ENCODE measurements around the gene FBXO48.

DNA sequence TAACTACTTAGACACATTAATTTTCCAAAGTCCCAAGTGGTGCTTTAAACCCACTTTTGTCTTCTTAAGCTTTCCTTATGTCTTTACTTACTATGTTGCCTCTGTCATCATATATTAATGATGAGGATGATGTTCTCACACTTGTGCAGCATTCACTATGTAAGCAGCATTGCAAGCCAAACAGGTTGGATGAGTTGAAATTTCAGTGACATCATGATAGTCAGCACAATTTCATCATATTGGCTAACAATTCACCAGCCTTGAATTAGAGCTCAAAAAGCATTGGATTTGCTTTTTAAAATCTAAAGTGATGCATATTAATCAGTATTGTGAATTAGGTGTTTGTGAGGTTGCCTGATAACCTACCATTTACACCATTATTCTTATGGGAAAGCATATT, 8.0 kb upstream of the FBXO48 start:
- TF ChIP-seq, protein P1, sequence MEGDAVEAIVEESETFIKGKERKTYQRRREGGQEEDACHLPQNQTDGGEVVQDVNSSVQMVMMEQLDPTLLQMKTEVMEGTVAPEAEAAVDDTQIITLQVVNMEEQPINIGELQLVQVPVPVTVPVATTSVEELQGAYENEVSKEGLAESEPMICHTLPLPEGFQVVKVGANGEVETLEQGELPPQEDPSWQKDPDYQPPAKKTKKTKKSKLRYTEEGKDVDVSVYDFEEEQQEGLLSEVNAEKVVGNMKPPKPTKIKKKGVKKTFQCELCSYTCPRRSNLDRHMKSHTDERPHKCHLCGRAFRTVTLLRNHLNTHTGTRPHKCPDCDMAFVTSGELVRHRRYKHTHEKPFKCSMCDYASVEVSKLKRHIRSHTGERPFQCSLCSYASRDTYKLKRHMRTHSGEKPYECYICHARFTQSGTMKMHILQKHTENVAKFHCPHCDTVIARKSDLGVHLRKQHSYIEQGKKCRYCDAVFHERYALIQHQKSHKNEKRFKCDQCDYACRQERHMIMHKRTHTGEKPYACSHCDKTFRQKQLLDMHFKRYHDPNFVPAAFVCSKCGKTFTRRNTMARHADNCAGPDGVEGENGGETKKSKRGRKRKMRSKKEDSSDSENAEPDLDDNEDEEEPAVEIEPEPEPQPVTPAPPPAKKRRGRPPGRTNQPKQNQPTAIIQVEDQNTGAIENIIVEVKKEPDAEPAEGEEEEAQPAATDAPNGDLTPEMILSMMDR (conservative IDR thresholded peaks at IDR 0.05; ENCODE audit: low read depth in 2 of 2): no peak
- TF ChIP-seq POLR2AphosphoS5 (IDR thresholded peaks at IDR 0.05; ENCODE audit: low read depth) (no peak), EZH2 (IDR thresholded peaks at IDR 0.05; ENCODE audit: low read depth, unreplicated experiment) (no peak), EZH2phosphoT487 (IDR thresholded peaks at IDR 0.05; ENCODE audit: unreplicated experiment) (no peak)
- TF ChIP-seq, protein P2, sequence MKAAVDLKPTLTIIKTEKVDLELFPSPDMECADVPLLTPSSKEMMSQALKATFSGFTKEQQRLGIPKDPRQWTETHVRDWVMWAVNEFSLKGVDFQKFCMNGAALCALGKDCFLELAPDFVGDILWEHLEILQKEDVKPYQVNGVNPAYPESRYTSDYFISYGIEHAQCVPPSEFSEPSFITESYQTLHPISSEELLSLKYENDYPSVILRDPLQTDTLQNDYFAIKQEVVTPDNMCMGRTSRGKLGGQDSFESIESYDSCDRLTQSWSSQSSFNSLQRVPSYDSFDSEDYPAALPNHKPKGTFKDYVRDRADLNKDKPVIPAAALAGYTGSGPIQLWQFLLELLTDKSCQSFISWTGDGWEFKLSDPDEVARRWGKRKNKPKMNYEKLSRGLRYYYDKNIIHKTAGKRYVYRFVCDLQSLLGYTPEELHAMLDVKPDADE (IDR thresholded peaks at IDR 0.05): no peak
